MM.1S (cell line): ENCODE data around the gene RNF214.

Source experiments
- EZH2 ChIP-seq: fragments of 300-600 bp; sonication (generic); optimal IDR thresholded peaks from 2 replicates; pipeline ENCODE3; 2017; ENCODE audit warnings: low read depth, mild to moderate bottlenecking, antibody characterized with exemption, low read length, mixed read lengths
- EZH2phosphoT487 ChIP-seq: fragments of 300-600 bp; sonication (generic); IDR thresholded peaks from 2 replicates; pipeline ENCODE4 v1.6.1; 2018; ENCODE audit warnings: antibody characterized with exemption, low read length
- TF ChIP-seq, protein P1 (sequence below): fragments of 300-600 bp; sonication (generic); IDR thresholded peaks from 2 replicates; pipeline ENCODE4 v1.5.1; 2016; ENCODE audit warnings: antibody characterized with exemption, low read length, mixed read lengths

DNA sequence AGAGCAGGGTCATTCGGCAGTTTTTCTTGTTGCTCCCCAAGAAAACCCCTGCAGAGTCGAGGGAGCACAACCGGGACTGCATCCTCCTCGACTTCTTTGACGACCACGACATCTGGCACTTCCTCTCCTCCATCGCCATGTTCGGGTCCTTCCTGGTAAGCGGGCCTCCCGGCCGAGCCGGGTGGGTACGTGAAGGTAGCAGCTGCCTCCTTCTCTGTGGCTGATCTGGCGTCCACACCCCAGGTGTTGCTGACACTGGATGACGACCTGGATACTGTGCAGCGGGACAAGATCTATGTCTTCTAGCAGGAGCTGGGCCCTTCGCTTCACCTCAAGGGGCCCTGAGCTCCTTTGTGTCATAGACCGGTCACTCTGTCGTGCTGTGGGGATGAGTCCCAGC, 36.7 kb upstream of the RNF214 start:
- no peak for TF ChIP-seq EZH2phosphoT487
- no peak for TF ChIP-seq EZH2
- TF ChIP-seq, protein P1, sequence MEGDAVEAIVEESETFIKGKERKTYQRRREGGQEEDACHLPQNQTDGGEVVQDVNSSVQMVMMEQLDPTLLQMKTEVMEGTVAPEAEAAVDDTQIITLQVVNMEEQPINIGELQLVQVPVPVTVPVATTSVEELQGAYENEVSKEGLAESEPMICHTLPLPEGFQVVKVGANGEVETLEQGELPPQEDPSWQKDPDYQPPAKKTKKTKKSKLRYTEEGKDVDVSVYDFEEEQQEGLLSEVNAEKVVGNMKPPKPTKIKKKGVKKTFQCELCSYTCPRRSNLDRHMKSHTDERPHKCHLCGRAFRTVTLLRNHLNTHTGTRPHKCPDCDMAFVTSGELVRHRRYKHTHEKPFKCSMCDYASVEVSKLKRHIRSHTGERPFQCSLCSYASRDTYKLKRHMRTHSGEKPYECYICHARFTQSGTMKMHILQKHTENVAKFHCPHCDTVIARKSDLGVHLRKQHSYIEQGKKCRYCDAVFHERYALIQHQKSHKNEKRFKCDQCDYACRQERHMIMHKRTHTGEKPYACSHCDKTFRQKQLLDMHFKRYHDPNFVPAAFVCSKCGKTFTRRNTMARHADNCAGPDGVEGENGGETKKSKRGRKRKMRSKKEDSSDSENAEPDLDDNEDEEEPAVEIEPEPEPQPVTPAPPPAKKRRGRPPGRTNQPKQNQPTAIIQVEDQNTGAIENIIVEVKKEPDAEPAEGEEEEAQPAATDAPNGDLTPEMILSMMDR, result no peak
